ENCODE results near the gene PIGM.

GRCh38 chr1:160062230-160062532, 30.4 kb upstream of the PIGM start:
- TF ChIP-seq SMAD4 (CRISPR knock-in tag; IDR thresholded peaks at IDR 0.05) (no peak), AFF4 (CRISPR knock-in tag; IDR thresholded peaks at IDR 0.05; ENCODE audit: borderline replicate concordance) (no peak), CTCF (IDR thresholded peaks at IDR 0.05) (no peak), MAX (CRISPR knock-in tag; IDR thresholded peaks at IDR 0.05) (no peak), ESRRA (CRISPR knock-in tag; IDR thresholded peaks at IDR 0.05; ENCODE audit: borderline replicate concordance) (no peak)
